CD8-positive, alpha-beta memory T cell (primary cell): ENCODE results near the gene ETV4. TPM values are rescaled to one million over a fixed set of nuclear protein-coding genes. Genes with fewer than 3 reads are reported as not detected.
"Not testable (repeated sequence)": the region's sequence is repeated elsewhere in the genome, so short reads cannot be mapped to it uniquely, and the experiment has no call there.

Experiments
- CTCF ChIA-PET: fragments of 350-600 bp; sonication (Branson Sonifier 250); formaldehyde crosslinking; loops from one replicate; lab custom pipeline; 2021; ENCODE audit warnings: antibody characterized with exemption; lab: Charles Lee
- POLR2A ChIA-PET: fragments of 350-600 bp; sonication (Branson Sonifier 250); formaldehyde crosslinking; loops from one replicate; lab custom pipeline; 2021; ENCODE audit warnings: antibody characterized with exemption; lab: Charles Lee
- DNase-seq, 5 donors: peaks; one replicate each; pipeline versions ENCODE4 v3.0.0 to v3.0.0-alpha.2; 2020 to 2022; ENCODE audit warnings: mixed read lengths in 1 of 5
- H3K27ac ChIP-seq: one replicate; pipeline ENCODE4 v1.7.0; 2013; ENCODE audit warnings: low read depth, mild to moderate bottlenecking, low read length, moderate library complexity
- H3K27me3 ChIP-seq: 2 replicates; pipeline ENCODE4 v1.7.0; 2013; ENCODE audit warnings: low read length, mild to moderate bottlenecking; ENCODE audit not compliant: insufficient read depth, poor library complexity, severe bottlenecking
- H3K36me3 ChIP-seq: 2 replicates; pipeline ENCODE4 v1.7.0; 2013; ENCODE audit warnings: mild to moderate bottlenecking, low read length, moderate library complexity; ENCODE audit not compliant: insufficient read depth
- H3K4me1 ChIP-seq: 2 replicates; pipeline ENCODE4 v1.7.0; 2013; ENCODE audit warnings: mild to moderate bottlenecking, low read length, moderate library complexity; ENCODE audit not compliant: insufficient read depth
- H3K4me3 ChIP-seq: 2 replicates; pipeline ENCODE4 v1.7.0; 2013; ENCODE audit warnings: mild to moderate bottlenecking, low read length
- H3K9me3 ChIP-seq: 2 replicates; pipeline ENCODE4 v1.7.0; 2013; ENCODE audit warnings: mild to moderate bottlenecking, low read length
- H3K27ac Mint-ChIP-seq, 8 donors: one replicate each; pipeline ENCODE4 v1.8.0; 2020 to 2021; ENCODE audit warnings: mixed read lengths in 8 of 8, mild to moderate bottlenecking in 6 of 8, inconsistent platforms in 3 of 8, moderate library complexity in 3 of 8
- H3K27me3 Mint-ChIP-seq, 2 donors: one replicate each; pipeline ENCODE4 v1.8.0; 2020 to 2021; ENCODE audit warnings: mixed read lengths in 2 of 2, mild to moderate bottlenecking in 1 of 2, moderate library complexity in 1 of 2
- H3K36me3 Mint-ChIP-seq, 3 donors: one replicate each; pipeline ENCODE4 v1.8.0; 2020 to 2021; ENCODE audit warnings: mixed read lengths in 3 of 3, inconsistent platforms in 1 of 3, mild to moderate bottlenecking in 1 of 3
- H3K4me1 Mint-ChIP-seq, 3 donors: one replicate each; pipeline ENCODE4 v1.8.0; 2020 to 2021; ENCODE audit warnings: mixed read lengths in 3 of 3, inconsistent platforms in 1 of 3, mild to moderate bottlenecking in 1 of 3
- H3K4me3 Mint-ChIP-seq, 7 donors: one replicate each; pipeline ENCODE4 v1.8.0; 2020 to 2021; ENCODE audit warnings: mixed read lengths in 7 of 7, mild to moderate bottlenecking in 6 of 7, moderate library complexity in 4 of 7, inconsistent platforms in 2 of 7
- H3K9me3 Mint-ChIP-seq, 5 donors: one replicate each; pipeline ENCODE4 v1.8.0; 2020 to 2022; ENCODE audit warnings: mixed read lengths in 5 of 5, mild to moderate bottlenecking in 3 of 5, moderate library complexity in 2 of 5, inconsistent platforms in 1 of 5
- polyA plus RNA-seq: library from polyadenylated mRNA; unstranded; fragments of 300-500 nt; fragmentation: Illumina TruSeq; gene quantifications from one replicate; pipeline ENCODE4 v1.2.3, GENCODE V29; 2021
- total RNA-seq, 2 experiments: library from RNA; stranded (reverse); gene quantifications; one replicate each; pipeline ENCODE4 v1.2.3, GENCODE V29; 2021

Gene ETV4
- total and polyA plus RNA-seq, 3 experiments from 2014 or later = 0.09 to 6.4 (median 5.3) TPM

DNA sequence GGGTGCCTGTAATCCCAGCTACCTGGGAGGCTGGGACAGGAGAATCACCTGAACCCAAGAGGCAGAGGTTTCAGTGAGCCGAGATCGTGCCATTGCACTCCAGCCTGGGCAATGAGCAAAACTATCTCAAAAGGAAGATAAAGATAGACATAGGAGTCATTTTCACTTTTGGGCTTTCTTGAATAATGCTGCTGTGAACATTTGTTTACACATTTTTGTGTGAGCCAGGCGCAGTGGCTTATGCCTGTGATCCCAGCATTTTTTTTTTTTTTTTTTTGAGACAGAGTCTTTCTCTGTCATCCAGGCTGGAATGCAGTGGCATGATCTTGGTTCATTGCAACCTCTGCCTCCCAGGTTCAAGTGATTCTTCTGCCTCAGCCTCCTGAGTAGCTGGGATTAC is 34.9 kb downstream of the ETV4 start:
- DNase-seq, CTCF ChIA-PET, H3K27ac ChIP-seq, H3K9me3 ChIP-seq, H3K4me1 Mint-ChIP-seq, H3K9me3 Mint-ChIP-seq, H3K27me3 Mint-ChIP-seq, H3K27me3 ChIP-seq, POLR2A ChIA-PET, H3K4me3 ChIP-seq, H3K4me1 ChIP-seq, H3K27ac Mint-ChIP-seq, H3K4me3 Mint-ChIP-seq: not testable (repeated sequence)
- H3K36me3 ChIP-seq = peaks cover 43% of the 10 kb centered on the region
- H3K36me3 Mint-ChIP-seq = peaks cover 14 to 76% (median 31%) of the 10 kb centered on the region in 3 donors

DNA sequence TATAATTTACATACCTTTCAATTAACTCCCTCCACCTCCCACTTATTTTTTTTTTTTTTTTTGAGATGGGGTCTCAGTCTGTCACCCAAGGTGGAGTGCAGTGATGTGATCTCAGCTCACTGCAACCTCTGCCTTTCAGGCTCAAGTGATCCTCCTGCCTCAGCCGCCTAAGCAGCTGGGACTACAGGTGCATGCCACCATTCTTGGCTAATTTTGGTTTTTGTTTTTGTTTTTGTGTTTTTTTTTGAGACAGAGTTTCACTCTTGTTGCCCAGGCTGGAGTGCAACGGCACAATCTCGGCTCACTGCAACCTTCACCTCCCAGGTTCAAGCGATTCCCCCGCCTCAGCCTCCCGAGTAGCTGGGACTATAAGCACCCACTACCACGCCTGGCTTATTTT is 36.7 kb downstream of the ETV4 start:
- H3K4me3 Mint-ChIP-seq, H3K4me3 ChIP-seq, H3K27ac ChIP-seq, DNase-seq, H3K4me1 ChIP-seq, H3K9me3 ChIP-seq, H3K27ac Mint-ChIP-seq, CTCF ChIA-PET, POLR2A ChIA-PET, H3K27me3 ChIP-seq, H3K9me3 Mint-ChIP-seq, H3K4me1 Mint-ChIP-seq, H3K27me3 Mint-ChIP-seq: not testable (repeated sequence)
- peaks cover 52% of the 10 kb centered on the region for H3K36me3 ChIP-seq
- H3K36me3 Mint-ChIP-seq = peaks cover 14 to 78% (median 37%) of the 10 kb centered on the region in 3 donors

DNA sequence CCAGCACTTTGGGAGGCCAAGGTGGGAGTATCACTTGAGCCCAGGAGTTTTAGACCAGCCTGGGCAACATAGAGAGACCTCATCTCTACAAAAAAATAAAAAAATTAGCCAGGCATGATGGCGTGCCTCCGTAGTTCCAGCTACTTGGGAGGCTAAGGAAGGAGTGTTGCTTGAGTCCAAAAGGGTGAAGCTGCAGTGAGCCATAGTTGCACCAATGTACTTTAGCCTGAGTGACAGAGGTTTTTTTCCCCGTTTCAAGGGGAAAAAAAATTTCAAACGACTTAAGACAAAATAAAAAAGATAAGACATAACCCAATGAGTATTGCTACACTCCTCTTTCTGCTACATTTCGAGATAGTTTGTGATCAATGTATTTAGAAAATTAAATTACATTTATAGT is 55.5 kb downstream of the ETV4 start:
- Histone ChIP-seq H3K4me1 (peaks cover 12% of the 10 kb centered on the region), H3K27me3 (no peaks in the 10 kb centered on the region), H3K36me3 (peaks cover 49% of the 10 kb centered on the region), H3K27ac (no peak overlapping the region), H3K9me3 (no peaks in the 10 kb centered on the region), H3K4me3 (no peak overlapping the region)
- Mint-ChIP-seq H3K27ac (no peak overlapping the region), H3K27me3 (no peaks in the 10 kb centered on the region), H3K9me3 (no peaks in the 10 kb centered on the region), H3K4me3 (no peak overlapping the region), H3K36me3 (peaks cover 9 to 62% (median 19%) of the 10 kb centered on the region in 3 donors), H3K4me1 (peaks cover 14 to 29% (median 16%) of the 10 kb centered on the region in 3 donors)
- POLR2A ChIA-PET = no interaction called here
- CTCF ChIA-PET = no interaction called here
- no peak for DNase-seq

DNA sequence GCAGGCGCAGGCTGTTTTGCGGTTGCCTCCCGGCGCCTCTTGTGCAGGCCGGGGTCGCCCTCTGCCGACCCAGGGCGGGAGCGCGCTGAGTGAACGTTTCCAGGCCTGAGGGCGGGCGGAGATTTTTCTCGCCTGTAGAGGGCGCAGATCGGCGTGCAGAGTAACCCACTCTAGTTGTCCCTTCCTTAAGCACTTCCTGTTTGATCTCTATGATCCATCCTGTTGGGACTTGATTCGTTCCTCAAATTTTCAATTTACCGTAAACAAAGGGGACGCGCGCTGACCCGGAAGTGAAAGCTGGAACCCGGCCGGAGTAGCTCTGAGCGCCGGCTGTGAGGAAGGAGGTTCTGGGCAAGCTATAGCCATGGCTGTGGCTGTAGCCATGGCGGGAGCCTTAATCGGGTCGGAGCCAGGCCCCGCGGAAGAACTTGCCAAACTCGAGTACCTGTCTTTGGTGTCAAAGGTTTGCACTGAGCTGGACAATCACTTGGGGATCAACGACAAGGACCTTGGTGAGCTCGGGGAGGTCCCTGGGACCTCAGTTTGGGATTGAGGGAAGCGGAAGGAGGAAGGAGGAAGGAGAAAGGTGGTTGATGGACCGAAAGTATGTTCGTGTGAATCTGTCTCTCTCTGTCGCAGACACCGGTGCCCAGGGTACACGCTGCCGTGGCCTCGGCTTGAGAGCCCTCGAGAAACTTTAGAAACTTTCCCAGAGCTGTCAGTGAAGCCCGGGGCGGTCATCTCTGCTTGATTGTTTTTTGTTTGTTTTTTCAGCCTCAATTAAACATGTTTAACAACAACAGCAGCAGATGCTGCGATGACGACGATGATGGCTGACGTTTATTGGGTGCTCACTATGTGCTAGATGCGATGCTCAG is 62.2 kb downstream of the ETV4 start, which contains the start of gene DHX8:
Gene DHX8 (plus strand): TSS at position 302 of the 878 bp plus-strand sequence. CDS start 63 bp downstream, at position 365.
- Mint-ChIP-seq H3K4me1 (peaks cover 30 to 48% (median 41%) of the 10 kb centered on the region in 3 donors), H3K27ac (peak within 1 kb of the TSS; percentile 85 to 99 (median 98)), H3K4me3 (peak within 1 kb of the TSS; percentile 98 to 100 (median 100)), H3K27me3 (peaks cover 0 to 1% of the 10 kb centered on the region in 2 donors), H3K9me3 (no peaks in the 10 kb centered on the region), H3K36me3 (peaks cover 0 to 13% (median 0%) of the 10 kb centered on the region in 3 donors)
- Histone ChIP-seq H3K4me1 (peaks cover 29% of the 10 kb centered on the region), H3K36me3 (no peaks in the 10 kb centered on the region), H3K27ac (peak within 1 kb of the TSS; percentile 88), H3K27me3 (no peaks in the 10 kb centered on the region), H3K4me3 (peak within 1 kb of the TSS; percentile 96), H3K9me3 (no peaks in the 10 kb centered on the region)
- DNase-seq = peak; percentile 98 to 99 (median 98)
- ChIA-PET POLR2A (interaction anchor here (0.6 to 2.9 kb wide), 14 partner anchors 63 to 1414 kb away, joined by 3 to 39 read pairs (median 5); partner anchors contain the start of genes ARL4D, ETV4, NBR1 and TMEM106A), CTCF (interaction anchor here (0.6 to 6.7 kb wide), 41 partner anchors 9 to 659 kb away, joined by 3 to 130 read pairs (median 4); partner anchors contain the start of genes ARL4D, BECN1, IFI35 and PSME3)

DNA sequence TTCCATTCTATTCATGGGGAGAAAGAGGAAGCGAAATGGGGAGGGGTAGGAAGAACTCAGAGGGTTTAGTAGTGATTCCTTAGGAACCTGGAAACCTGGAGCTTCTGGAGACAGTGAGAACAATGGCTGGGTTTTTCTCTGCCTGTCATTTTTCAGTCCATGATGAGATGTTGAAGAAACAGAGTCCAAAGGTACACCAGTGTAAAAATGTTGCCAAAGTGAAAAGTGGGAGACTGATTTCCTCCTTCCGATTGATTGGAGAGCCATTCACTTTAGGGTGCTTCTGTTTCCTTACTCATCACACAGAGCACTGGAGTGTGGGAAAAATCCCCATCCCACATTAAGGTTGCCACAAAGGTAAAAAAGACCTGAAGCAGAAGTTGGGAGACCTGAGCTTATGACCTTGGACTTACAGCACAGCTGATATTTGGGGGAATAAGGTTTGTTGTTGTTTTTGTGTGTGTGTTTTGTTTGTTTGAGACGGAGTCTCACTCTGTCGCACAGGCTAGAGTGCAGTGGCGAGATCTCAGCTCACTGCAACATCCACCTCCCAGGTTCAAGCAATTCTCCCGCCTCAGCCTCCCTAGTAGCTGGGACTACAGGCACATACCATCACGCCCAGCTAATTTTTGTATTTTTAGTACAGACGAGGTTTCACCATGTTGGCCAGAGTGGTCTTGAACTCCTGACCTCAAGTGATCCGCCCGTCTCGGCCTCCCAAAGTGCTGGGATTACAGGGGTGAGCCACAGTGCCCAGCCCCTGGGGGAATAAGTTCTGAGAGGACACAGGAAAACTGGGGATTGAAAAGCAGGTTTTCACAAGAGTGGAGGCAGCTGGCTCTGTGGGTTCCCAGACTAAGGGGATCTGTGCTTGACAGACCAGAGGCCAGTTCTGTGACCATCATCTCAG is 63.8 kb downstream of the ETV4 start:
- Histone ChIP-seq H3K36me3 (no peaks in the 10 kb centered on the region), H3K4me3 (no peak overlapping the region), H3K9me3 (no peaks in the 10 kb centered on the region), H3K4me1 (peaks cover 29% of the 10 kb centered on the region), H3K27me3 (no peaks in the 10 kb centered on the region), H3K27ac (no peak overlapping the region)
- DNase-seq = no peak
- Mint-ChIP-seq H3K36me3 (peaks cover 0 to 10% (median 0%) of the 10 kb centered on the region in 3 donors), H3K27me3 (peaks cover 0 to 1% of the 10 kb centered on the region in 2 donors), H3K9me3 (no peaks in the 10 kb centered on the region), H3K27ac (no peak overlapping the region), H3K4me3 (no peak overlapping the region), H3K4me1 (peaks cover 26 to 41% (median 38%) of the 10 kb centered on the region in 3 donors)
- ChIA-PET POLR2A (interaction anchor here (0.7 to 2.9 kb wide), 5 partner anchors 84 to 121 kb away, joined by 3 to 39 read pairs (median 26); partner anchors contain the start of gene ARL4D), CTCF (interaction anchor here (0.6 to 6.7 kb wide), 9 partner anchors 12 to 484 kb away, joined by 3 to 130 read pairs (median 10); partner anchors contain the start of genes ARL4D and RPL27)

DNA sequence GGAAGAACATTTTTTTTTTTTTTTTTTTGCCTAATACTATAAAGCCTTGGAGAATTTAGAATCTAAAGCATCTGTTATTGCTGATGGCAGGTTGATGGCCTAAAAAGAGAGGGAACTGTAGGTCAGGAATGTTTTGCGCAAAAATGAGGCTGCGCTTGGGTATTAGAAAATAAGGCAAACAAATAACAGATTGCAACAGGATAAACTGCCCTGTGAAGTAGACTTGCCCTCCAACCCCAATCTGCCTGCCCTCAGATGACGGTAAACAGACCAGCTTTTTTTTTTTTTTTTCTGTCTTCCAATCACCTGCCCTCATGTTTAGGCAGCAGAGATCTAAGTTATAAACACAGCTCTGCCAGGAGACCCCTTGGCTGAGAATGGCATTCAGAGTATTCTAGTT is 66.2 kb downstream of the ETV4 start:
- ChIA-PET CTCF (no interaction called here), POLR2A (no interaction called here)
- Mint-ChIP-seq H3K4me3 (no peak overlapping the region), H3K27ac (no peak overlapping the region), H3K27me3 (peaks cover 0 to 3% of the 10 kb centered on the region in 2 donors), H3K9me3 (no peaks in the 10 kb centered on the region), H3K4me1 (peaks cover 15 to 19% (median 18%) of the 10 kb centered on the region in 3 donors), H3K36me3 (peaks cover 0 to 7% (median 0%) of the 10 kb centered on the region in 3 donors)
- Histone ChIP-seq H3K4me1 (peaks cover 10% of the 10 kb centered on the region), H3K36me3 (no peaks in the 10 kb centered on the region), H3K9me3 (no peaks in the 10 kb centered on the region), H3K27me3 (no peaks in the 10 kb centered on the region), H3K27ac (no peak overlapping the region), H3K4me3 (no peak overlapping the region)
- no peak for DNase-seq
